Measurements from ENCODE around the gene MYH11.
"Not testable (repeated sequence)": the region's sequence is repeated elsewhere in the genome, so short reads cannot be mapped to it uniquely, and the experiment has no call there.

MYH11 gene

DNA sequence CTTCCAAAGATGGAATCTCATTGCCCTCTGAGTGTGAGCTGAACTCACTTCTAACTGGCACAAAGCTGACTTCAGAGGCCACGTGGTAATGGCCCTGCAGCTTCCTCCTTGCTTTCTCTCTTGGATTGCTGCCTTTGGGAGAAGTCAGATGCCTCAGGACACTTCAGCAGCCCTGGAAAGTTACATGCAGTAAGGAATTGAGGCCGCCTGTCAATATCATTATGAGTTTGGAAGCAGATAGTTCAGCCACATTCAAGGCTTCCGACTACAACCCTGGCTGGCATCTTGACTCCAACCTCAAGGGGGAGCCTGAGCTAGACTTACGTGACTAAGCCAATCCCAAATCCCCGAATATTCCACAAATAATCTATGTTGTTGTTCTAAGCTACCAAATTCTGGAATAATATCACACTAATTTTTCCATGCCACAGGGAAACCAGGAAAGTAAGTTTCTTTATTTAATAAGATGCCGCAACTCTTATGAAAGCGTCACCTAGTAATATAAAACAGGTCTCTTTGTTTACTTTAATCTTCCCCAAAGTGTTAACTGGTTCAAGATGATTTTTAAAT lies 18.0 kb upstream of the MYH11 start:
- DNase-seq = no peak

DNA sequence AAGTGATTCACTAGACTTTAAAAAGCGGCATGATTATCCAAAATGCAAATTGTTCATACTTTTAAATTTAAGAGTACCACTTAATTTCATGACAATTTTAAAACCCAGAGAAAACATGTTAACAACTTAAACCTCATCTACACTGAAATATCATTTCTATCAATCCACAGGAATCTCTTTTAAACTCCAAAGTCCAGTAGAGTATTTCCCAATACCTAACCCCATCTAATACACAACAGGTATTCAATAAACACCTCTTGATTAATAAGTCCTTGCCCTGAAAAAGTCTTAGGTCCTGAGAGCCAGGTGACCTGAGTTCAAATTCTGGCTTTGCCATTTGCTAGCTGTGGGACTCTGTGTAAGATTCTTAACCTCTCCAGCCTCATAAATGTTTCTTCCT lies 16.9 kb upstream of the MYH11 start:
- no peak for DNase-seq

DNA sequence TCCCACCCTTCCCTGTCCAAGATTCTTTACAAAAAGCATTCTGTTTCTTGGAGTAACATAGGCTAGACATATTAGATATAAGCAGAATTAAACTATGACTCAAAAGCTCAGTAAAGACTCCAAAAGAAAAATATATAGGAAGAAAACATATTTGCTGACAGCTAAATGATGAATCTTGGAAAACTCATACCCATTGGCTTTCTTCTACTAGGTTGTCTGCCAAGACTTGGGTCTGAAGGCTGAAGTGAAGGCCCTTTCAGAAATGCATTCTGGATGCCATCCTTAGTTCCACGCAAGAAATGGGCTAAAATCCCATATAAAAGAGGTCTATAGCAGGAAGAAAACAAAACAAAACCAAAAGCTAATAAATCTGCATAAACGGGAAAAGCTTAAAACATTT lies 16.5 kb upstream of the MYH11 start:
- no peak for DNase-seq

DNA sequence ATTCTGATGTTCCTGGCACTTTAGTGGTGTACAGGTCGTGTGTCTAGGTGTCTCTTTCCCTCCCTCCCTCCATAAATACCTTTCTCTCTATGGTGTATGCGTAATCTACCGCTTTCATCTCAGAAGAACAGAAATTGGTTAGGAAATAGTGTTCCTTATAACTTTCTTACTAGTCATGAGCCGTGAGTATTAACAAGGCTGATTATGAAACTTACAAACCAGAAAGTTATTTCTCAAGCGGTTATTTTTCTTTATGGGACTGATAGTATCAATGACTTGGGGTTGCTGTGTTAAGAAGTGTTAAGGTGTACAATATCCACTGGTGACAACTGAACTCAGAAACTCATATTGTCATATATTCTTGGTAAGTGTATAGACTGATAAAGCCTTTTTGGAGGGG lies 13.2 kb upstream of the MYH11 start:
- no peak for DNase-seq

DNA sequence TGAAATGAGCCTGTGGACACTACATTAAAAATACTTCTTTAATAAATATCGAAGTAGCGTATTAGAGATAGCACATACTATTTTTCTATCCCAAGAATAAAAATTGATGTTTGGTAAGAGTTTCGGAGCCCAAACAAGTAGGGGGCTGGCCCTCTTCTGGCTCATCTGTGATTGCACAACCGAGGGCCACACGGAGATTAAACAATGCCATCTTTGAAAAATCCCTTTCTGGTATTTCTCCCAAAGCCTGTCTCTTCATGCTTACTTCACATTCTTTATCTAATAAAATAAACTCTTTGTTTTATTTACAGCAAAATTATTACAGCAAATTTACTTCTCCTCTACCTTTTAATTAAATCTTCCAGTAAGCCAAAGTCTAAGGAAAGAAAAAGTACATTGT lies 9.6 kb upstream of the MYH11 start:
- no peak for DNase-seq

DNA sequence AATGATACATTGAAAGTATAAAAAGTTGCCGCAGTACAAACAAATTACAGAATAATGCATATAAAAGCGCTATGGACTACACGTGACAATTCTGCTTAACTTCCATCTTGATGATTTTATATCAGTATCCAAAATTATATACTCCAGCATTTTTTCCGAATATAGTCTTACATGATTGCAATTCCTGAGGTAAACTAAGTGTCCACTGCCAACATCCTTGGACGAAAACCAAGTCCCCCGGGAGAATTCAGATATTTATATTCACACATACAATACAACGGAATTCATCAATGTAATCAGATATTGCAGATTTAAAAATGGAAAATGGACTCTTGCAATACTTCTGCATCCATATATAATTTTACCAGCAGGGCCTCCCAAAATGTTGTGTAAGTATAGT lies 8.9 kb upstream of the MYH11 start:
- DNase-seq = no peak

DNA sequence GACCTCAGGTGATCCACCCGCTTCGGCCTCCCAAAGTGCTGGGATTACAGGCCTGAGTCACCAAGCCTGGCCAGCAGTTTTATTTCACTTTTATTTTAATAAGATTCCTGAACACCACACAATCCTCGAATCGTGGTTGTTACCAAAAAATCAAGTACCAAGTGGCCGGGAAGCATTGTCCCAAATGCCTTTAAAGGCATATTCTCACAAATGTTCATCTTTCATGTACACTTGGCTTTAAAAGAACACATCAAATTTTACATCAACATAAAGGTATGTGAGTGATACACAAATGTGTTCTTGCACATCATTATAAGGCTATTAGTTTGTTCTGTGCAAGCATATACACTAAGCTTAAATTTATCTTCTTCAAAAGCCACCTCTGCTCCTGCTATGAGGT lies 8.1 kb upstream of the MYH11 start:
- DNase-seq = no peak

DNA sequence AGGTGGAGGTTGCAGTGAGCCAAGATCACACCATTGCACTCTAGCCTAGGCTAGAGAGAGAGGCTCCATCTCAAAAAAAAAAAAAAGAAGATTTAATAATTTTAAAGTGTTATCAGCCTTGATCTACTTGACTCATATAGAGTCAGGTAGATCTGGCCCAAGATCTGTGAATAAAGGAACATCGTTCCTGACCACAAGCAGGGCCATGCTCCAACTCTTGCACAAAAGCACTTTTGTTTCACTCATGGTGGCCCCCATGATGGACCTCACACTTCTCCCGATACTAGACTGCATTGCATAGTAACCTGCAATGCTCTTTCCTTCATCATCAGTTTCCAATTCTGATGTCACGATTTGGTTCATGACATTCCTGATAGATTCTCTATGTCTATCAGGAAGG lies 5.2 kb upstream of the MYH11 start:
- no peak for DNase-seq

DNA sequence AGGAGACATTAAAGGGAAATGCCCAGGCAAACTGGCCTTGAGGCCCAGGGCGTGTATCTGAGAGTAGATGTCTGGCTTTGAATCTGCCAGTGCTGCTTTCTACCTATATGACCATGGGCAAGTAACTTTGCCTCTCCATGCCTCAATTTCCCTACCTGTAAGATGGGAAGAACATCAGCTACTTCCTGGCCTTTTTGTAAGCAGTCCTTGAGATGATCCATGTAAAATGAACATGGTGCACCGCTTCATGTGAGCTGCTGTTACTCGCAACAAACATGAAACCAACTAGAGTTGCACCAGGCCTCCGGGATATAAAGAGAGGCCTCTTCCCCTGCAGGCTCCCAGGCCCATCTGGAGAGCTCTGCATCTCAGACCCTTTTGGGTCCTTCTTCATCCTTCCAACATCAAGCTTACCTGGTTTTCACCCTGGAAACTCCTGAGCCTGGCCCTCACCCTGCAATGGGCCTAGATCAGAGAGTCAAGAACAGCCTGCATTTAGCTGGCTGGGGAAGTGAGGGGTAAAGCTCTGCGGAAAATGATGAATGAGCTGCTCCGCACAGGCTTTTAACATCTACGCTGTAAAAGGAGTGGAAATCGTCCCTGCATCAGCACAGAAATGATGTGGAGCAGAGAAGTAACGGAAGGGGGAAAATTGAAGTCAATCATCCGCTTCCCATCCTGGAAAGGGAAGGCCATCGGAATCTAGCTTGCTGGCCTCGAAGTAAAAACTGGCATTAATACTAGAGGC lies 2.3 kb upstream of the MYH11 start:
- no peak for DNase-seq

DNA sequence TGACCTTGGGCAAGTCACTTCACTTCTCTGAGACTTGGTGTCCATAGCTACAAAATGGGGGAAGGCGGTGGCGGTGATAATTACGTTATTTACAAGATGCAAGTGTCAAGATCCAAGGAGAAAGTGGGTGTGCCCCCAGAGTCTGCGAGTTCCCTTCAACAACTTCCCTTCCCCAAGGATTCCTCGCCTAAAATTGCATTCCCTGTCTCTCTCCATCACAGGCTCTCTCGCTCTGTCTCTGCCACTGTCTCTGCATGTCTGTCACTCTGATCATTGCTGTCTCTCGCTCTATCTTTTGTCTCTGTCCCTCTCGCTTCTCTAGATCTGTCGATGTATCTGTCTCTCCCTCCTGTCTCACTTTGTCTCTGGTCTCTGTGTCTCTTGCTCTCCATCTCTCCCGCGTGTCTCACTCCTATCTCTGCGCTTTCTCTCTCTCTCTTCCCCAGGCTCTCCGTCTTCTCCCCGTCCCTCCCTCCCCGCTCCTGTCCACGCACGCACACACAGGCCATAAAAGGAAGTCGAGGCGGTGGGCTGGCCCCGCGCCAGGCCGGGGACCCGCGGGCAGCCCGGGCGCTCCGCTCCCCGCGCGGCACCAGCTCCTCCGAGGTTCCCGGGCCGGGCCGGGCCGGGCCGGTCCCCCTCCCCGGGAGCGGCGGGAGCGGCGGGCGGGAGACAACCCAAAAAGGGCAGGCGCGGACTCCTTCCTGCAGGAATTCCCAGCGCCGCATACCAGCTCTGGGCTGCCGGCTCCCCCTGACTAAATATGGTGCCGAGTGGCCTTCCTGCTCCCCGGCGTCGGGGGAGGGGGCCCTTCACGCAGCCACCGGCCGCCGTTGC lies 1.1 kb upstream of the MYH11 start:
- no peak for DNase-seq

DNA sequence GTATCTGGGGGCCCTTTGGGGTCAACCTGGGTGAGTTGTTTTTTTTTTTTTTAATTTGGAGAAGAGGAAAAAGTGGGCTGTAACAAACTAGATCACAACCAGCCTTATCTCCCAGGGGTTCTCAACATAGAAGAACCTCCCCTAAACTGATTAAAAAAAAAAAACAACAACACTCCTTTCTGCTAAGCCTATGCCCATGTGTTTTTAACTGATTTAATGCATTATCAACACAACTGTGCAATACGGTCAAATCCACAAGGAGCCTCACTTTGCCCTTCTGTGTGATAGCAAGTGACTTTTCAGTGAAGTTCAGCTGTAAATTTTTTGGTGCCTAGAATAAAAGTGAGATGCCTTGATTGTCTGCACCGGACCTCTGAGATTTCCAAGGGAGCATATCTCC lies 646 bp downstream of the MYH11 start:
- DNase-seq = no peak

DNA sequence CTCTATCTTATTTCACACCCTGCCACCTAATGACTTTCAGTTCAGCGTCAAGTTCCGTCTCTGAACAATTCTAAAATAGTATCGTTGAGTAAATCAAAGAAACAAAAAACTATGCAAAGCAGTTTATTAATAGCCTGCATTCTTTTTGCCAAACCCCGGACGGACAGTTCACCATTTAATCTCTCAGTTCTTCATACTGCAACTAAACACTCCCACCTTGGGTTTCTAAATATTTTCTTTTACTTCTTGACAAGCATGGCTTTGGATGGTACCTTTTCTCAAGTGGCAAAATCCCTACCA lies 1.2 kb downstream of the MYH11 start:
- no peak for DNase-seq

DNA sequence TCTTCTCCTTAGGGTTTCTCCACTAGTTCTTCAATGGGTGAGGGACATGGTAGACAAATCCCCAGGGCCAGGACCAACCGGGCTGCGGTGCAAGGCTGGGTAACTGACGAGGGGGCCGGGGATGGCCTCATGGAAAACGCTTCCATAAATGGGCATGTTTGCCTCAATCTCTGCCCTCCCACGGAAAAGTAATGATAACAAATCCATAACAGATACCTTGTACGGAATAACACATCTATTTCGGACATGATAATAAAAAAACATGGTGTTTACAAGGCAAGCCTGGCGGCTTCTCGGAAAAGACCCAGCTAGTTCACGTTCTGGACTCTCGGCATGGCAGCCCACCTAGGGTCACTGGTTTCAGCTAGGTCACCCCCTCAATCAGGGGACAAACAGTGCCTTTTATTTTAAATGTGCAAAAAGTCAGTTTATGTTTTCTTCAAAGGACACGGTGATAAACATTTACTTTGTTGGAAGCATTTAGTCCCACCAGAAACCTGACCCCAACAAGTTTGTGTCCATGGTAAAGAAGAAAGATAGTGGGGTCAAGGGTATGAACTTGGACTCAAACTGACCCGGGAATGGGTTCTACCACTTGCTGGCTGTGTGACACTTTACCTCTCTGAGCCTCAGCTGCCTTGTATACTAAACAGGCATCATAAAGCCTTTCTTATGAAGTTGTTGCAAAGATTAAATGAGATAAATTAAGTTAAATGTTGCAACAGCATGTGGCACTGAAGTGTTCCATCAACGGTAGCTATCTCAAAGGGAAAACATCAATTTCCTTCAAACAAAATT lies 1.7 kb downstream of the MYH11 start:
- no peak for DNase-seq

DNA sequence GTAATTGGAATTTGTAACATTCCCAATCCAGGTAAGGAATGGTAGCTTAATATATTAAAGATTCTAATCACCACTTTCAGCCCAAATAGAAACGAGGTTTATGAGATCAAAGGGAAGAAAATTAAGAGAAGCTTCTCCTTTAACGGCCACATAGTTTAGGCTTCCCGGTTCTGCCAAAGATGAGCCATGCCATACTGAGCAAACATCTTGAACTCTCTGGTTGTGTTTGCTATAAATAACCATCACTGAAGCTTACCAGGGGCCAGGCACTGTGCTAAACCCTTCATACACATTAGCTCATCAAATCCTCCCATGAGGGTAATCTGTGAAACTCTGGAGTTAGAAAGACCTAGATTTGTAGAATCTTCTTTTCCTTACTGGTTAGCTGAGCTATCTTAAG lies 2.8 kb downstream of the MYH11 start:
- DNase-seq = no peak

DNA sequence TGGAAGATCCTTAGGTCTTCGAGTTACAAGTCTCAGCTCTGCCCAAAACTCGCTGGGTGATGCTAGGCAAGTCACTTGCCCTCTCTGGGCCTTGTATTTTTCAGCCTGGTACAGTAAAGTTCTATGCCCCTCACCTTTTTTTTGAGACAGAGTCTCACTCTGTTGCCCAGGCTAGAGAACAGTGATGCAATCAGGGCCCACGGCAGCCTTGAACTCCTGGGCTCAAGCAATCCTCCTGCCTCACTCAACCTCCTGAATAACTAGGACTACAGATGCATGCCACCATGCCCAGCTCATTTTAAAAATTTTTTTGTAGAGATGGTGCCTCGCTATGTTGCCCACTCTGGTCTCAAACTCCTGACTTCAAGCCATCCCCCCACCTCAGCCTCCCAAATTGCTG lies 3.8 kb downstream of the MYH11 start:
- no peak for DNase-seq

DNA sequence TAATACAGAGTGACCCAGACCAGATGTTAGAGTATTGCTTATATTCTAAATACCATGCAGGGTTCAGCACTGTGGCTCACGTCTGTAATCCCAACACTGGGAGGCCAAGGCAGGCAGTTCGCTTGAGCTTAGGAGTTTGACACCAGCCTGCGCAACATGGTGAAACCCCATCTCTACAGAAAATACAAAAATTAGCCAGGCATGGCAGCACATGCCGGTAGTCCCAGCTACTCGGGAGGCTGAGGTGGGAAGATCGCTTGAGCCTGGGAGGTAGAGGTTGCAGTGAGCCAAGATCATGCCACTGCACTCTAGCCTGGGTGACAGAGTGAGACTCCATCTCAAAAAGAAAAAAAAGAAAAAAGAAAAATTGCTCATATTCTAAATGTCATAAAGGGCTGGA lies 6.3 kb downstream of the MYH11 start:
- not testable (repeated sequence) for DNase-seq

DNA sequence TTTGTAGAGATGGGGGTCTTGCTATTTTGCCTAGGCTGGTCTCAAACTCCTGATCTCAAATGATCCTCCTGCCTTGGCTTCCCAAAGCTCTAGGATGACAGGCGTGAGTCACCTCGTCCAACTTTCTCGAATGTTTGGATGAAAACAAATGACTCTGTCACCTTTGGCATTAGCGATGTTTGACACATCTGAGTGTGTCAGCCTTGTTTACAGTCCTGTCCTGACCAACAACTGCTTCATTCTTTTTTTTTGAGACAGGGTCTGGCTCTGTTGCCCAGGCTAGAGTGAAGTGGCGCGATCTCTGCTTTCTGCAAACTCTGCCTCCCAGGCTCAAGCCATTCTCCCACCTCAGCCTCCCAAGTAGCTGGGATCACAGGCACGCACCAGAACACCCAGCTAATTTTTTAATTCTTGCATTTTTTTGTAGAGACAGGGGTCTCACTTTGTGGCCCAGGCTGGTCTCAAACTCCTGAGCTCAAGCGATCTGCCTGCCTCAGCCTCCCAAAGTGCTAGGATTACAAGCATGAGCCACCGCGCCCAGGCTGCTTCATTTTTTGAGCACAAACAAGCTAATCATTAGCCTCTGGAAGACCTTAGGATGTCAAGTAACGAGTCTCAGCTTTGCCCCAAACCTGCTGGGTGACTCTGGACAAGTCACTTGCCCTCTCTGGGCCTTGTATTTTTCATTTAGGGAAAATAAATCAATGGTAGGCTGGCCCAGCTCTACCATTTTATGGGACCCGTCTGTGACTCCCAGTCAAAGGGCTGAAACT lies 7.4 kb downstream of the MYH11 start:
- DNase-seq = no peak

DNA sequence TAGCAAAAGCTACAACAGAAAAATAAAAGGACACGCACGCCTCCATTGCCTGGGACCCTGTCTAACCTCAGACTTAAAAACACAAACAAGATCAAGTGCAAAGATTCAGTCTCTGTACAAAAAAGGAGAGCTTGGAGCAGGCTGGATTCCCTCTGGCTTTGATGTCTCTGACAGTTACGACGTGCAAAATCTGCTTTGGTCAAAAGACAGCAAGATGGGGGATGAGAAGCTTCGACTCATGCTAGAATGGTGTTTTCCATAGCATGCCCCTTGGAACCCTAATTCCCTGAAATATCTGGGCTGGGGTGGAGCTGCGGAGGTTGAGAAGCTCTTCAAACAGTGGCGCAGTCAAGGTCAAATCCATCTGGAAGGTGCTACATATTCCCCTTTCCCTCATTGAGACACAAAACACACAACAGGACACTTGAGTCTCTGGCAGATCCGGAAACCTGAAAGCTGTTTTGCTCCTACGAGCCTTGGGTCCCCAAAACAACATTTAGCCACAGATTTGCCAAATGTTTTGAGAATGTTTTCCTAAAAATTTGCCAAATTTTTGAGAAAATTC lies 9.1 kb downstream of the MYH11 start:
- no peak for DNase-seq

DNA sequence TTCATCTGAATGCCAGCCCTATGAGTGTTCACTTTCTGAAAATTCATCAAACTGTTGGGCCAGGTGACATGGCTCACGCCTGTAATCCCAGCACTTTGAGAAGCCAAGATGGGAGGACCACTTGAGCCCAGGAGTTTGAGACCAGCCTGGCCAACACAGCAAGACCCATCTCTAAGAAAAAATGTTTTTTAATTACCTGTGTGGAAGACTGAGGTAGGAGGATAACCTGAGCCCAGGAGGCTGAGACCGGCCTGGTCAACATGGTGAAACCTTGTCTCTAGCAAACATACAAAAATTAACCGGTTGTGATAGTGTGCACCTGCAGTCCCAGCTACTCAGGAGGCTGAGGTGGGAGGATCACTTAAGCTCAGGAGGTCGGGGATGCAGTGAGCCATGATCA lies 10.3 kb downstream of the MYH11 start:
- DNase-seq = no peak

DNA sequence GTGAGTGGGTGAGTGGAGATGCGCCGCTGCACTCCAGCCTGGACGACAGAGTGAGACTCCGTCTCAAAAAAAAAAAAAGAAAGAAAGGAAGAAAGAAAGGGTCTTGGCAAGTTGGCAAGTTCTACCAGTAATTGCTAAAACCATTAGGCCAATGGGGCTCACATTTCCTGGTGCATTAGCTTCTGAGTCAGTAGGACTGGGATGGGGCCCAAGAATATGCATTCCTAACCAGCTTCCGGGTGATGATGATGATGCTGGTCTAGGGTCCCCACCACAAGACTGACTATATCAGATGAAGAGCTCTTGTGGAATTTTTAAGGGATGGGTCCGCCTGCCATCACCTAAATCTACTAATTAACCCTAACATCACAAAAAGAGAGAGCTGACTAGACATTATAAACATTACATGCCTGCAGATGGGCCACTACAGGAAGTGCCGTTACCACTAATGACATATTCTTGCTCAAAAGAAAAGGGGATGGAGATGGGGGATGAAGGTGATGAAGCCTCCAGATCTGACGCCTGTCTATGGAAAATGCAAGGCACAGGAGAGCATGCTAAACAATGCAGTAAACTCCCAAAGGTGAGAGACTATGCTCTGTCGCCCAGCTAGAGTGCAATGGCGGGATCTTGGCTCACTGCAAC lies 13.1 kb downstream of the MYH11 start:
- DNase-seq = no peak

DNA sequence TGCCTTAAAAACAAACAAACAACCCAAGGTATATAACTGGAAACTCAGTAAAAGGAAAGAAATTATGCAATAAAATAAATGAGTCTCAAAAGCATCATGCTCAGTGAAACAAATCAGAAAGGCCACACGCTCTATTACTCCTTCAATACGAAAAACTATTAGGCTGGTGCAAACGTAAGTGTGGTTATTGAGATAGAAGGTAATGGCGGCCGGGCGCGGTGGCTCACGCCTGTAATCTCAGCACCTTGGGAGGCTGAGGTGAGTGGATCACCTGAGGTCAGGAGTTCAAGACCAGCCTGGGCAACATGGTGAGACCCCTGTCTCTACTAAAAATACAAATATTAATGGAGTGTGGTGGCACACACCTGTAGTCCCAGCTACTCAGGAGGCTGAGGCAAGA lies 17.6 kb downstream of the MYH11 start:
- DNase-seq = not testable (repeated sequence)

DNA sequence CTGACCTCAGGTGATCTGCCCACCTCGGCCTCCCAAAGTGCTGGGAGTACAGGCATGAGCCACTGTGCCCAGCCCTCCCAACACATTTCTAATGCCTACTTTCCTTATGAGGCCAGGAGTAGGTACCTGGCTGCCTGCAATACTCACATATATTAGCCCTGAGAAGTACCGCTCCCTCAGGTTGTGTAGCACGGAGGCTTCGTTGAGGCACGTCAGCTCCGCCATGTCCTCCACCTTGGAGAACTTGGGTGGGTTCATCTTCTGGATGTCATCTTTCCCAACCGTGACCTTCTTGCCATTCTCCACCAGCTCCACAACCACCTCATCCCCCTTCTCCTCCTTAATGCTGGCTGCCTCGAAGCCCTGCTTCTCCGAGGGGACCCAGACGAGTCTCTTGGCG lies 19.1 kb downstream of the MYH11 start:
- DNase-seq = no peak
